WTC11 (cell line): ENCODE data around the gene TYMS. TPM values are rescaled to one million over a fixed set of nuclear protein-coding genes. Genes with fewer than 3 reads are reported as not detected.
A peak's percentile ranks its signal among the peaks of the same experiment; 100 is the strongest.

Experiments
- ATAC-seq: fragments of 200-7000 bp; cut with Tn5 transposase; 2 replicates; pipeline ENCODE4 v1.10.0; 2021; ENCODE audit warnings: mild to moderate bottlenecking, moderate library complexity
- CTCF ChIA-PET: fragments of 300-600 bp; sonication (Branson Sonifier 250); formaldehyde crosslinking; loops from one replicate; lab custom pipeline; 2021; ENCODE audit warnings: antibody characterized with exemption; lab: Charles Lee
- POLR2A ChIA-PET: fragments of 350-600 bp; sonication (Branson Sonifier 250); formaldehyde crosslinking; loops from one replicate; lab custom pipeline; 2021; ENCODE audit warnings: antibody characterized with exemption; lab: Charles Lee
- DNase-seq: peaks from one replicate; pipeline ENCODE4 v3.0.0; 2021; ENCODE audit warnings: low spot score
- H3K27ac Mint-ChIP-seq: 2 replicates; pipeline ENCODE4 v1.8.0; 2021; ENCODE audit warnings: mixed read lengths
- H3K27me3 Mint-ChIP-seq: 2 replicates; pipeline ENCODE4 v1.8.0; 2021; ENCODE audit warnings: low read depth, mild to moderate bottlenecking, moderate library complexity, mixed read lengths
- H3K36me3 Mint-ChIP-seq: 2 replicates; pipeline ENCODE4 v1.8.0; 2021; ENCODE audit warnings: mixed read lengths
- H3K4me1 Mint-ChIP-seq: 2 replicates; pipeline ENCODE4 v1.8.0; 2022; ENCODE audit warnings: mixed read lengths
- H3K4me3 Mint-ChIP-seq: 2 replicates; pipeline ENCODE4 v1.8.0; 2021; ENCODE audit warnings: mild to moderate bottlenecking, moderate library complexity, mixed read lengths
- H3K9me3 Mint-ChIP-seq: 2 replicates; pipeline ENCODE4 v1.8.0; 2021; ENCODE audit warnings: mixed read lengths
- ATF1 ChIP-seq: sonication (generic); formaldehyde crosslinking; IDR thresholded peaks from 2 replicates; pipeline ENCODE4 v1.8.1; 2023; ENCODE audit warnings: mild to moderate bottlenecking, moderate library complexity, missing genetic modification reagents
- E2F4 ChIP-seq: sonication (generic); formaldehyde crosslinking; IDR thresholded peaks from 2 replicates; pipeline ENCODE4 v1.8.1; 2022; ENCODE audit warnings: low read depth, mild to moderate bottlenecking, moderate library complexity, missing genetic modification reagents, borderline replicate concordance
- E2F5 ChIP-seq: sonication (generic); formaldehyde crosslinking; IDR thresholded peaks from 2 replicates; pipeline ENCODE4 v1.8.1; 2022; ENCODE audit warnings: mild to moderate bottlenecking, moderate library complexity, missing genetic modification reagents
- ELF4 ChIP-seq: sonication (generic); formaldehyde crosslinking; IDR thresholded peaks from 2 replicates; pipeline ENCODE4 v1.8.1; 2022; ENCODE audit warnings: low read depth, mild to moderate bottlenecking, moderate library complexity, missing genetic modification reagents
- FOXP4 ChIP-seq: sonication (generic); formaldehyde crosslinking; IDR thresholded peaks from 2 replicates; pipeline ENCODE4 v1.8.0; 2022; ENCODE audit warnings: mild to moderate bottlenecking, missing genetic modification reagents
- GRHL2 ChIP-seq: fragments of 250-450 bp; sonication (Bioruptor Pico); IDR thresholded peaks from 2 replicates; pipeline ENCODE4 v1.8.0; 2022; ENCODE audit warnings: mild to moderate bottlenecking, moderate library complexity; ENCODE audit not compliant: insufficient replicate concordance, severe bottlenecking
- IRF2 ChIP-seq: sonication (generic); formaldehyde crosslinking; IDR thresholded peaks from 2 replicates; pipeline ENCODE4 v1.8.0; 2022; ENCODE audit warnings: low read depth, missing genetic modification reagents, borderline replicate concordance
- JUN ChIP-seq: sonication (generic); formaldehyde crosslinking; IDR thresholded peaks from 2 replicates; pipeline ENCODE4 v1.8.0; 2023; ENCODE audit warnings: mild to moderate bottlenecking, missing genetic modification reagents
- KAT7 ChIP-seq: sonication (generic); formaldehyde crosslinking; IDR thresholded peaks from 2 replicates; pipeline ENCODE4 v1.8.1; 2023; ENCODE audit warnings: missing genetic modification reagents, mild to moderate bottlenecking, borderline replicate concordance
- NFATC4 ChIP-seq: fragments of 250-450 bp; sonication (Bioruptor Pico); IDR thresholded peaks from 2 replicates; pipeline ENCODE4 v1.9.0; 2021; ENCODE audit warnings: mild to moderate bottlenecking
- NR2C2 ChIP-seq: sonication (generic); formaldehyde crosslinking; IDR thresholded peaks from 2 replicates; pipeline ENCODE4 v1.8.0; 2022; ENCODE audit warnings: mild to moderate bottlenecking, missing genetic modification reagents
- OVOL2 ChIP-seq: fragments of 250-450 bp; sonication (Bioruptor Pico); IDR thresholded peaks from 2 replicates; pipeline ENCODE4 v1.9.0; 2021; ENCODE audit warnings: mild to moderate bottlenecking, borderline replicate concordance
- ZBTB43 ChIP-seq: sonication (generic); formaldehyde crosslinking; IDR thresholded peaks from 2 replicates; pipeline ENCODE4 v1.8.1; 2023; ENCODE audit warnings: mild to moderate bottlenecking, missing genetic modification reagents
- ZNF317 ChIP-seq: sonication (generic); formaldehyde crosslinking; IDR thresholded peaks from 2 replicates; pipeline ENCODE4 v1.8.1; 2023; ENCODE audit warnings: low read depth, mild to moderate bottlenecking, moderate library complexity, missing genetic modification reagents, borderline replicate concordance
- ZNF423 ChIP-seq: fragments of 250-450 bp; sonication (Bioruptor Pico); IDR thresholded peaks from 2 replicates; pipeline ENCODE4 v2.1.2; 2022; ENCODE audit warnings: mild to moderate bottlenecking, moderate library complexity
- ZNF671 ChIP-seq: fragments of 250-450 bp; sonication (Bioruptor Pico); IDR thresholded peaks from 2 replicates; pipeline ENCODE4 v1.8.0; 2021; ENCODE audit warnings: mild to moderate bottlenecking
- total RNA-seq: library from RNA; stranded (reverse); gene quantifications from 3 replicates; pipeline ENCODE4 v1.2.3, GENCODE V29; 2021
- TF ChIP-seq, protein P1 (sequence below): sonication (generic); formaldehyde crosslinking; IDR thresholded peaks from 2 replicates; pipeline ENCODE4 v1.8.0; 2023; ENCODE audit warnings: mild to moderate bottlenecking, missing genetic modification reagents
- TF ChIP-seq, protein P2 (sequence below): sonication (generic); formaldehyde crosslinking; IDR thresholded peaks from 2 replicates; pipeline ENCODE4 v1.8.1; 2023; ENCODE audit warnings: mild to moderate bottlenecking, missing genetic modification reagents, moderate library complexity
- TF ChIP-seq, protein P3 (sequence below): sonication (generic); formaldehyde crosslinking; IDR thresholded peaks from 2 replicates; pipeline ENCODE4 v1.8.0; 2022; ENCODE audit warnings: mild to moderate bottlenecking, missing genetic modification reagents
- TF ChIP-seq, protein P4 (sequence below): fragments of 250-450 bp; sonication (Bioruptor Pico); IDR thresholded peaks from 2 replicates; pipeline ENCODE4 v1.8.0; 2021; ENCODE audit warnings: mild to moderate bottlenecking
- TF ChIP-seq, protein P5 (sequence below): sonication (generic); formaldehyde crosslinking; IDR thresholded peaks from 2 replicates; pipeline ENCODE4 v1.8.0; 2023; ENCODE audit warnings: missing genetic modification reagents

TYMS gene
- total RNA-seq, 1 experiment from 2014 or later, result 86.4 TPM

- ATAC-seq (no peak), DNase-seq (no peak)
- Mint-ChIP-seq H3K27ac (no peak overlapping the region), H3K27me3 (no peaks in the 10 kb centered on the region; the same call in 1 of the 2 replicates), H3K4me1 (peaks cover 8% of the 10 kb centered on the region), H3K4me3 (peak overlapping the region; percentile 63), H3K9me3 (no peaks in the 10 kb centered on the region), H3K36me3 (peaks cover 12% of the 10 kb centered on the region)
- CTCF ChIA-PET, result interaction anchor here (0.9 to 1.0 kb wide), 2 partner anchors 87 to 125 kb away, joined by 3 to 4 read pairs; no protein-coding TSS in a partner anchor
- POLR2A ChIA-PET, result no interaction called here
- TF ChIP-seq, protein P1, sequence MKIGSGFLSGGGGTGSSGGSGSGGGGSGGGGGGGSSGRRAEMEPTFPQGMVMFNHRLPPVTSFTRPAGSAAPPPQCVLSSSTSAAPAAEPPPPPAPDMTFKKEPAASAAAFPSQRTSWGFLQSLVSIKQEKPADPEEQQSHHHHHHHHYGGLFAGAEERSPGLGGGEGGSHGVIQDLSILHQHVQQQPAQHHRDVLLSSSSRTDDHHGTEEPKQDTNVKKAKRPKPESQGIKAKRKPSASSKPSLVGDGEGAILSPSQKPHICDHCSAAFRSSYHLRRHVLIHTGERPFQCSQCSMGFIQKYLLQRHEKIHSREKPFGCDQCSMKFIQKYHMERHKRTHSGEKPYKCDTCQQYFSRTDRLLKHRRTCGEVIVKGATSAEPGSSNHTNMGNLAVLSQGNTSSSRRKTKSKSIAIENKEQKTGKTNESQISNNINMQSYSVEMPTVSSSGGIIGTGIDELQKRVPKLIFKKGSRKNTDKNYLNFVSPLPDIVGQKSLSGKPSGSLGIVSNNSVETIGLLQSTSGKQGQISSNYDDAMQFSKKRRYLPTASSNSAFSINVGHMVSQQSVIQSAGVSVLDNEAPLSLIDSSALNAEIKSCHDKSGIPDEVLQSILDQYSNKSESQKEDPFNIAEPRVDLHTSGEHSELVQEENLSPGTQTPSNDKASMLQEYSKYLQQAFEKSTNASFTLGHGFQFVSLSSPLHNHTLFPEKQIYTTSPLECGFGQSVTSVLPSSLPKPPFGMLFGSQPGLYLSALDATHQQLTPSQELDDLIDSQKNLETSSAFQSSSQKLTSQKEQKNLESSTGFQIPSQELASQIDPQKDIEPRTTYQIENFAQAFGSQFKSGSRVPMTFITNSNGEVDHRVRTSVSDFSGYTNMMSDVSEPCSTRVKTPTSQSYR, result no peak
- TF ChIP-seq IRF2 (CRISPR knock-in tag), result no peak
- TF ChIP-seq ELF4, result no peak
- TF ChIP-seq, protein P2, sequence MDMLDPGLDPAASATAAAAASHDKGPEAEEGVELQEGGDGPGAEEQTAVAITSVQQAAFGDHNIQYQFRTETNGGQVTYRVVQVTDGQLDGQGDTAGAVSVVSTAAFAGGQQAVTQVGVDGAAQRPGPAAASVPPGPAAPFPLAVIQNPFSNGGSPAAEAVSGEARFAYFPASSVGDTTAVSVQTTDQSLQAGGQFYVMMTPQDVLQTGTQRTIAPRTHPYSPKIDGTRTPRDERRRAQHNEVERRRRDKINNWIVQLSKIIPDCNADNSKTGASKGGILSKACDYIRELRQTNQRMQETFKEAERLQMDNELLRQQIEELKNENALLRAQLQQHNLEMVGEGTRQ (CRISPR knock-in tag), result no peak
- TF ChIP-seq, protein P3, sequence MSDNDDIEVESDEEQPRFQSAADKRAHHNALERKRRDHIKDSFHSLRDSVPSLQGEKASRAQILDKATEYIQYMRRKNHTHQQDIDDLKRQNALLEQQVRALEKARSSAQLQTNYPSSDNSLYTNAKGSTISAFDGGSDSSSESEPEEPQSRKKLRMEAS, result no peak
- TF ChIP-seq, protein P4, sequence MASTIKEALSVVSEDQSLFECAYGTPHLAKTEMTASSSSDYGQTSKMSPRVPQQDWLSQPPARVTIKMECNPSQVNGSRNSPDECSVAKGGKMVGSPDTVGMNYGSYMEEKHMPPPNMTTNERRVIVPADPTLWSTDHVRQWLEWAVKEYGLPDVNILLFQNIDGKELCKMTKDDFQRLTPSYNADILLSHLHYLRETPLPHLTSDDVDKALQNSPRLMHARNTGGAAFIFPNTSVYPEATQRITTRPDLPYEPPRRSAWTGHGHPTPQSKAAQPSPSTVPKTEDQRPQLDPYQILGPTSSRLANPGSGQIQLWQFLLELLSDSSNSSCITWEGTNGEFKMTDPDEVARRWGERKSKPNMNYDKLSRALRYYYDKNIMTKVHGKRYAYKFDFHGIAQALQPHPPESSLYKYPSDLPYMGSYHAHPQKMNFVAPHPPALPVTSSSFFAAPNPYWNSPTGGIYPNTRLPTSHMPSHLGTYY, result no peak
- TF ChIP-seq, protein P5, sequence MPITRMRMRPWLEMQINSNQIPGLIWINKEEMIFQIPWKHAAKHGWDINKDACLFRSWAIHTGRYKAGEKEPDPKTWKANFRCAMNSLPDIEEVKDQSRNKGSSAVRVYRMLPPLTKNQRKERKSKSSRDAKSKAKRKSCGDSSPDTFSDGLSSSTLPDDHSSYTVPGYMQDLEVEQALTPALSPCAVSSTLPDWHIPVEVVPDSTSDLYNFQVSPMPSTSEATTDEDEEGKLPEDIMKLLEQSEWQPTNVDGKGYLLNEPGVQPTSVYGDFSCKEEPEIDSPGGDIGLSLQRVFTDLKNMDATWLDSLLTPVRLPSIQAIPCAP (CRISPR knock-in tag), result no peak
- TF ChIP-seq KAT7 (CRISPR knock-in tag), result no peak
- TF ChIP-seq JUN (CRISPR knock-in tag), result no peak
- no peak for TF ChIP-seq ATF1 (CRISPR knock-in tag)
- no peak for TF ChIP-seq FOXP4 (CRISPR knock-in tag)
- no peak for TF ChIP-seq ZNF671 (CRISPR knock-in tag)
- no peak for TF ChIP-seq NR2C2 (CRISPR knock-in tag)
- no peak for TF ChIP-seq ZNF317 (CRISPR knock-in tag)
These were observed 53.2 kb downstream of the TYMS start for GRCh38 chr18:710418-711300.

DNA sequence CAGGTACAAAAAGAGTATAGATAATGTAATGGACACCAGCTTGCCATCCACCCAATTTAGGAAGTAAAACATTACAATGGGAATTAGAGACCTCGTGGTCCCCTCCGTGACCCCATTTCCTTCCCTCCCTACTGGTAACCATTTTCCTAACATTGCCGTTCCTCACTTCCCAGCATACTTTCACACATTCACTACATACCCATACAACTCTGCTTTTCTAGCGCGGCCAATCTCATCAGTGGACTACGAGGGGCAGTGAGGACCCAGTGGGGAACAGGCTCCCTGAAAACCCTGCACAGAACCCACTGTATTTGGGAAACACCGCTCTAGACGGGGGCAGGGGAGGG, 53.8 kb downstream of the TYMS start:
- ChIA-PET POLR2A (no interaction called here), CTCF (interaction anchor here (0.9 kb wide), 1 partner anchor 125 kb away, joined by 4 read pairs; no protein-coding TSS in a partner anchor)
- H3K36me3 Mint-ChIP-seq, result peaks cover 8% of the 10 kb centered on the region
- H3K27me3 Mint-ChIP-seq, result no peaks in the 10 kb centered on the region; the same call in 1 of the 2 replicates
- H3K9me3 Mint-ChIP-seq, result no peaks in the 10 kb centered on the region
- peaks cover 8% of the 10 kb centered on the region for H3K4me1 Mint-ChIP-seq
- ATAC-seq, result no peak
- no peak for DNase-seq
- peak overlapping the region; percentile 63 for H3K4me3 Mint-ChIP-seq
- H3K27ac Mint-ChIP-seq, result no peak overlapping the region
- TF ChIP-seq ZNF423 (CRISPR knock-in tag) (no peak), E2F5 (no peak), E2F4 (CRISPR knock-in tag) (no peak), GRHL2 (no peak), NFATC4 (CRISPR knock-in tag) (no peak), ZBTB43 (CRISPR knock-in tag) (no peak), OVOL2 (CRISPR knock-in tag) (no peak)
